HG03064 (cell line): ENCODE measurements around the gene SCRT2.

ENCODE experiments used
- ATAC-seq: cut with Tn5 transposase; IDR thresholded peaks from one replicate; pipeline ENCODE4 v1.9.1; 2021; ENCODE audit warnings: low read depth; ENCODE audit not compliant: unreplicated experiment

Gene SCRT2

GRCh38 chr20:635893-636338 lies 39.7 kb downstream of the SCRT2 start:
- no peak for ATAC-seq

DNA sequence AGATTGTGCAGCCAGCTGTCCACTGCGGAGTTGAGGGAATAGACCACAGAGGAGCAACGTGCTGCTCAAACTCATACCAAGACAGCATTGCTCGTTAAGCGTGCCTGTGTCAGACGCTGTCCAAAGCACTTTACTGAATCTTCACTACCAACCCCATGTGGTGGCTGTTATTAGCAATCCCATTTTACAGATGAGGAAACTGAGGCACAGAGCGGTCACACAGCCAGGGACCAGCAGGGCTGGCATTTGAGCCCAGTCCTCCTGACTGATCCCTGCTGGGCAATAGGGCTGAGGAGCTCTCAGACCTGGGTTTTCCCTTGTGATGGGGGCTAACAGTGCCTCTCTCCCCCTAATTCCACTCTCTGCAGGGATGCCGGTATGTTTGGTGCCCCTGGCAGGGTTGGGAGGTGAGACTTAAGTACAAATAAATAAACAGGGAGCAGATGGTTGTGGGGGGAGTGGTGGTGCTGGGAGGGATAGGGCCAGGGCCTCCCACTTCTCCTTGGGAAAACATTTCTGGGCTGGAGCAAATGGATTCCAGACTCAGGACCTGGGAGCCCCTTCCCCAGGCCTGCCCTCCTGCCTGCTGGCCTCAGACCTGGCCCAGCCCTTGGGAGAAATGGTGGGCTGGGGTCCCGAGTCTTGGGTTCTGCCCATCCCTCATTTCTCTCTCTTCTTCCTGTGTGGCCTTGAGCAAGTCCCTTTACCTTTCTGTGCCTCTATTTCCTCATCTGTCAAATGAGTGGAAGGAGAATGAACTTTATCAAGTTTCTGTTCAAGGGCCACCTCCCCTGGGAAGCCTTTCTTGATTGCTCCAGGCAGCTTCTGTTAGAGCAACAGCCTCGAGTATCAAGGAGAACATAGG lies 40.3 kb downstream of the SCRT2 start:
- no peak for ATAC-seq

- no peak for ATAC-seq
Measured at GRCh38 chr20:634148-634925, 41.3 kb downstream of the SCRT2 start.

DNA sequence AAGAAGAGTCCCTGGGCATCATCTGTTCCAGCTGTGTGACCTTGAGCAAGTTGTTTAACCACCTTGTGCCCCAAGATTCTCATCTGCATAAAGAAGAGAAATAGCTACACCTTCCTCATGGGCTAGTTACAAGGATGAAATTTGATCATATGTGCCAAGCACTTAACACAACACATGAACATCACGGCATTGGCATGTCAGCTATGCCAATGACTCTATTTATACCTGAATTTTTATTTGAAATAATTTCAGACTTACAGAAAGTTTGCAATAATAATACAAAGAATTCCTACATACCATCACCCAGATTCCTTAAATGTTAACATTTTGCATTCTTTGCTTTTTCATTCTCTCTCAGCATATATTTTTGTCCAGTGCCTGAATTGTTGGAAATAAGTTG lies 44.5 kb downstream of the SCRT2 start:
- no peak for ATAC-seq

- no peak for ATAC-seq
Measured at GRCh38 chr20:626579-626978, 49.0 kb downstream of the SCRT2 start.

GRCh38 chr20:625360-625932 lies 50.2 kb downstream of the SCRT2 start:
- no peak for ATAC-seq

- ATAC-seq: no peak
Measured at GRCh38 chr20:623704-624103, 51.9 kb downstream of the SCRT2 start.

- no peak for ATAC-seq
Measured at GRCh38 chr20:623021-623420, 52.6 kb downstream of the SCRT2 start.

DNA sequence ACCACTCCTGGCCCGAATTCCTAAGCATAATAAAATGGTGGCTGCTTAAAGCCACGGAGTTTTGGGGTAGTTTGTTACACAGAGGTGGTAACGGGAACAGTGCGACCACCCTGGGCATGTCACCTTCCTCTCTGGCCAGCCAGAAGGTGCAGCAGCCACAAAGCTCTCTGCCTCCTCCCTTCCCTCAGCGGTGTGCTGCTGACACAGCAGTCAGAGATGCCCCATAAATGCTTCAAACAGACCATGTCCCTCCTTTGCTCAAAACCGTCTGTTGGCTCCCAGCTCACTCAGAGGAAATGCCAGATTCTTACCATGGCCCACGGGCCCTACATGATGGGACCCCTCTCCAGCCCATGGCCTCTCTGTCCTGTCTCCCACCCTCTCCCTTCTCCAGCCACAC lies 53.4 kb downstream of the SCRT2 start:
- no peak for ATAC-seq

GRCh38 chr20:621125-621756 lies 54.4 kb downstream of the SCRT2 start:
- ATAC-seq: no peak

DNA sequence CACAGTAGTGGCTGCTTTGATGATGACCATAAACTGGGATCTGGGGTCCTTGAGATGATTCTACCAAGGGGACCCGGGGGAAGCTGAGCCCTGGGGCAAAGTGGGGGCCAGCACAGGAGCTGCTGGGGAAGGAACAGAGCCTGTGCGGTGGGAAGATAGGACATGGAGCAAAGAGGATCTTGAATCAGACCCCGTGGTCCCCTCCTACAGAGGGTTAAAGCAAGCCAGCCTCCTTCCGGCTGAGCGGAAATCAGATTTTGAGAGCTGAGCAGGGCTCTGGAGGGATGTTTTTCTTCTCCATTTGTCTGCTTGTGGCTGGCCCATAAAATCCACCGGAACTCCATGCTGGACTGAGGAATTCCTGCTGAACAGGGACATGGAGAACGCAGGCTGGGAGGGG lies 55.4 kb downstream of the SCRT2 start:
- no peak for ATAC-seq

- ATAC-seq: no peak
Measured at GRCh38 chr20:618980-619379, 56.6 kb downstream of the SCRT2 start.

DNA sequence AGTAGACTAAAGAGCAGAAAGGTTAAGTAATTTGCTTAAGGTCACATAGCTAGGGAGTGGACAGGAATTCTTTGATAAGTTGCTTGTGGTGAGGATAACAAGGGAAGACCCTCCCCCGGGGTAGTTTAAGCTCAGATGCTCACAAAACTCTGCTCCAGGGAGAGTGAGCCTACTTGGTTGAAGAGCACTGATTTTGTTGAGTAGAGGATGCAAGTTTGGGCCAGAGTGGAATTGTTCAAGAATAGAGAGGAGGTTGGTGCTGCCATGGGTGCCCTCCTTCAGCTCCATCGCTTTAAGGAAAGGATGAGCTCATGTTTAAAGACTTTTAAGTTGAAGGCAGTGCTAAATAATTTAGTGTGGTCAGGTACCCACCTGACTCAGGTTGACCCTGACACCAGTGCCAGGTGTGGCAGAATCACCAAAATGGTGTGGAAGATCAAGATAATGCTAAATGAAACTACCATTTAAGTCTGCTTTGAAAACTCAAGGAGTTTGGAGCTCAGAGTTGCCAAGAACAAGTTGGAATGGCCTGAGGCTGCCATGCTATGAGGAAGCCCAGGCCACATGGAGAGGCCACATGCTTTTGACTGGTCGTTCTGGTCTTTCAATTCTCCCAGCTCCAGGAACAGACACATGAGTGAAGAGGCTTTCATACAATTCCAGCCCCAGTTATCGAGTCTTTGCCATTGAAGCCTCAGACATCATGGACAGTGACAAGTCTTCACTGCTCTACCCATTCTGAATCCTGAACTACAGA lies 57.5 kb downstream of the SCRT2 start:
- ATAC-seq: no peak

DNA sequence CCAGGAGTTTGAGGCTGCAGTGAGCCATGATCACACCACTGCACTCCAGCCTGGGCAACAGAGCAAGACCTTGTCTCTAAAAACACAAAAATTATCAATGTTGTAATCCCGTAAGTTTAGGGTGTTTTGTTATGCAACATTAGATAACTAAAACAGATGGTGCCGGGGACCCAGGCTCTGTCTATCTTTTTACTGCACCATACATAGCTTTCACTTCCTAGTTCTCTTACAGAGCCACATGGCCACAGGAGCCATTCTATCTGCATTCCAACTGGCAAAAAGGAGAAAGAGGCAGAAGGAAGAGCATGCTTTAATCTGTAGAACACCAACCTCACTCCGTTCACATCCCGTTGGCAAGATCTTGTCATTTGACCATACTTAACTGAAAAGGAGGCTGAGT lies 60.1 kb downstream of the SCRT2 start:
- no peak for ATAC-seq

- ATAC-seq: no peak
Measured at GRCh38 chr20:611843-612185, 63.8 kb downstream of the SCRT2 start.
